ENCODE measurements around the gene RHOH. TPM values are rescaled to one million over a fixed set of nuclear protein-coding genes. Genes with fewer than 3 reads are reported as not detected.

RHOH gene
- total and polyA plus RNA-seq, 9 of the 15 experiments (the other 6 are each of a cell fraction or from before 2014, with no cell fraction given), result 14.3 to 37.7 (median 23.2) TPM

DNA sequence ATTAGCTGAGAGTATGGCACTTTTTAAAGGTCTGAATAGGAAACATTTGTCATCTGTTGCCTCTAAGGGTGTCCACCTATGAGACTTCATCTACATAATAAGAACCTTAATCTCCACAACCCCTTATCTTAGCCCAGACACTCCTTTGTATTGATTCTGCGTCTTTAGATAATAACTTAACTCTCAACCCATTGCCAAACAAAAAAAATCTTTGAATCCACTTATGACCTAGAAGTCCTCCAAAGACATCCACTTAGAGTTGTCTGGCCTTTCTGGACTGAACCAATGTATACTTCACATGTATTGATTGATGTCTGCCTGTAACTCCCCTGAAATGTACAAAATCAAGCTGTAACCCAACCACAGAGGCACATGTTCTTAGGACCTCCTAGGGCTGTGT is 72.3 kb downstream of the RHOH start (continued):
- no peak for TF ChIP-seq CBX2 (IDR thresholded peaks at IDR 0.05; ENCODE audit: insufficient read depth, low read length, poor library complexity, severe bottlenecking)
- no peak for TF ChIP-seq EHMT2 (IDR thresholded peaks at IDR 0.05)
- TF ChIP-seq ZNF644 (tag; IDR thresholded peaks at IDR 0.05; ENCODE audit: low read depth), result peak; percentile 81; the same call in 1 of the 2 replicates
- TF ChIP-seq SMARCA4 (IDR thresholded peaks at IDR 0.05), result peak; percentile 76; the same call in 1 of the 2 replicates
- TF ChIP-seq HBP1 (CRISPR knock-in tag; IDR thresholded peaks at IDR 0.05), result no peak
- no peak for TF ChIP-seq PRMT5 (CRISPR knock-in tag; IDR thresholded peaks at IDR 0.05)
- no peak for TF ChIP-seq IRF2 (CRISPR knock-in tag; IDR thresholded peaks at IDR 0.05)
- TF ChIP-seq NR1H2 (CRISPR knock-in tag; IDR thresholded peaks at IDR 0.05), result no peak
- TF ChIP-seq ZFX (CRISPR knock-in tag; IDR thresholded peaks at IDR 0.05), result no peak
- TF ChIP-seq, protein P1, sequence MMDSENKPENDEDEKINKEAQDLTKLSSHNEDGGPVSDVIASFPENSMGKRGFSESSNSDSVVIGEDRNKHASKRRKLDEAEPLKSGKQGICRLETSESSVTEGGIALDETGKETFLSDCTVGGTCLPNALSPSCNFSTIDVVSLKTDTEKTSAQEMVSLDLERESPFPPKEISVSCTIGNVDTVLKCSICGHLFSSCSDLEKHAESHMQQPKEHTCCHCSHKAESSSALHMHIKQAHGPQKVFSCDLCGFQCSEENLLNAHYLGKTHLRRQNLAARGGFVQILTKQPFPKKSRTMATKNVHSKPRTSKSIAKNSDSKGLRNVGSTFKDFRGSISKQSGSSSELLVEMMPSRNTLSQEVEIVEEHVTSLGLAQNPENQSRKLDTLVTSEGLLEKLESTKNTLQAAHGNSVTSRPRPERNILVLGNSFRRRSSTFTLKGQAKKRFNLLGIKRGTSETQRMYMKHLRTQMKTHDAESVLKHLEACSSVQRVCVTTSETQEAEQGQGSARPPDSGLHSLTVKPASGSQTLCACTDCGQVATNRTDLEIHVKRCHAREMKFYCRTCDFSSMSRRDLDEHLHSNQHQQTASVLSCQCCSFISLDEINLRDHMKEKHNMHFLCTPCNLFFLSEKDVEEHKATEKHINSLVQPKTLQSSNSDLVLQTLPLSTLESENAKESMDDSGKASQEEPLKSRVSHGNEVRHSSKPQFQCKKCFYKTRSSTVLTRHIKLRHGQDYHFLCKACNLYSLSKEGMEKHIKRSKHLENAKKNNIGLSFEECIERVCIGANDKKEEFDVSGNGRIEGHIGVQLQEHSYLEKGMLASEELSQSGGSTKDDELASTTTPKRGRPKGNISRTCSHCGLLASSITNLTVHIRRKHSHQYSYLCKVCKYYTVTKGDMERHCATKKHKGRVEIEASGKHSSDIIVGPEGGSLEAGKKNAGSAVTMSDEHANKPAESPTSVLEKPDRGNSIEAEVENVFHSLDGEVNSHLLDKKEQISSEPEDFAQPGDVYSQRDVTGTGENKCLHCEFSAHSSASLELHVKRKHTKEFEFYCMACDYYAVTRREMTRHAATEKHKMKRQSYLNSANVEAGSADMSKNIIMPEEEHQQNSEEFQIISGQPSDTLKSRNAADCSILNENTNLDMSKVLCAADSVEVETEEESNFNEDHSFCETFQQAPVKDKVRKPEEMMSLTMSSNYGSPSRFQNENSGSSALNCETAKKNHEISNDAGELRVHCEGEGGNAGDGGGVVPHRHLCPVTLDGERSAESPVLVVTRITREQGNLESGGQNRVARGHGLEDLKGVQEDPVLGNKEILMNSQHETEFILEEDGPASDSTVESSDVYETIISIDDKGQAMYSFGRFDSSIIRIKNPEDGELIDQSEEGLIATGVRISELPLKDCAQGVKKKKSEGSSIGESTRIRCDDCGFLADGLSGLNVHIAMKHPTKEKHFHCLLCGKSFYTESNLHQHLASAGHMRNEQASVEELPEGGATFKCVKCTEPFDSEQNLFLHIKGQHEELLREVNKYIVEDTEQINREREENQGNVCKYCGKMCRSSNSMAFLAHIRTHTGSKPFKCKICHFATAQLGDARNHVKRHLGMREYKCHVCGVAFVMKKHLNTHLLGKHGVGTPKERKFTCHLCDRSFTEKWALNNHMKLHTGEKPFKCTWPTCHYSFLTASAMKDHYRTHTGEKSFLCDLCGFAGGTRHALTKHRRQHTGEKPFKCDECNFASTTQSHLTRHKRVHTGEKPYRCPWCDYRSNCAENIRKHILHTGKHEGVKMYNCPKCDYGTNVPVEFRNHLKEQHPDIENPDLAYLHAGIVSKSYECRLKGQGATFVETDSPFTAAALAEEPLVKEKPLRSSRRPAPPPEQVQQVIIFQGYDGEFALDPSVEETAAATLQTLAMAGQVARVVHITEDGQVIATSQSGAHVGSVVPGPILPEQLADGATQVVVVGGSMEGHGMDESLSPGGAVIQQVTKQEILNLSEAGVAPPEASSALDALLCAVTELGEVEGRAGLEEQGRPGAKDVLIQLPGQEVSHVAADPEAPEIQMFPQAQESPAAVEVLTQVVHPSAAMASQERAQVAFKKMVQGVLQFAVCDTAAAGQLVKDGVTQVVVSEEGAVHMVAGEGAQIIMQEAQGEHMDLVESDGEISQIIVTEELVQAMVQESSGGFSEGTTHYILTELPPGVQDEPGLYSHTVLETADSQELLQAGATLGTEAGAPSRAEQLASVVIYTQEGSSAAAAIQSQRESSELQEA (IDR thresholded peaks at IDR 0.05; ENCODE audit: low read depth), result no peak
- no peak for TF ChIP-seq RAD51 (IDR thresholded peaks at IDR 0.05; ENCODE audit: borderline replicate concordance, low read depth)
- no peak for TF ChIP-seq ETS2 (tag; IDR thresholded peaks at IDR 0.05; ENCODE audit: borderline replicate concordance, poor library complexity, severe bottlenecking)
- no peak for TF ChIP-seq ETV6 (IDR thresholded peaks at IDR 0.05; ENCODE audit: borderline replicate concordance in 1 of 2, low read depth in 2 of 2, low read length in 1 of 2)
- TF ChIP-seq ETV6 (CRISPR knock-in tag; IDR thresholded peaks at IDR 0.05; ENCODE audit: borderline replicate concordance), result no peak
- no peak for TF ChIP-seq ZNF785 (CRISPR knock-in tag; IDR thresholded peaks at IDR 0.05)
- no peak for TF ChIP-seq CCAR2 (IDR thresholded peaks at IDR 0.05; ENCODE audit: low read depth, low read length)
- TF ChIP-seq ZNF347 (CRISPR knock-in tag; IDR thresholded peaks at IDR 0.05; ENCODE audit: low read depth), result no peak
- TF ChIP-seq RCOR1 (IDR thresholded peaks at IDR 0.05; ENCODE audit: borderline replicate concordance in 1 of 2, low read depth in 2 of 2, low read length in 2 of 2), result peak; percentile 33 to 89; a peak in 3 of 4 replicates
- no peak for TF ChIP-seq SPI1 (IDR thresholded peaks at IDR 0.05; ENCODE audit: borderline replicate concordance, low read depth, low read length)
- no peak for TF ChIP-seq JUN (IDR thresholded peaks at IDR 0.05; ENCODE audit: borderline replicate concordance, low read depth, low read length)
- no peak for TF ChIP-seq JUN (CRISPR knock-in tag; IDR thresholded peaks at IDR 0.05; ENCODE audit: borderline replicate concordance)
- peak; percentile 85 for TF ChIP-seq CBFA2T2 (conservative IDR thresholded peaks at IDR 0.05)

Data from K562 (cell line).